Activated CD4-positive, CD25-positive, alpha-beta regulatory T cell (primary cell): Measurements from ENCODE around the gene SCG3.
A peak's percentile ranks its signal among the peaks of the same experiment; 100 is the strongest.

Experiments used
- DNase-seq, 4 experiments: peaks; one replicate each; lab custom pipeline; 2025; lab: John Stamatoyannopoulos, UW

SCG3 gene

DNA sequence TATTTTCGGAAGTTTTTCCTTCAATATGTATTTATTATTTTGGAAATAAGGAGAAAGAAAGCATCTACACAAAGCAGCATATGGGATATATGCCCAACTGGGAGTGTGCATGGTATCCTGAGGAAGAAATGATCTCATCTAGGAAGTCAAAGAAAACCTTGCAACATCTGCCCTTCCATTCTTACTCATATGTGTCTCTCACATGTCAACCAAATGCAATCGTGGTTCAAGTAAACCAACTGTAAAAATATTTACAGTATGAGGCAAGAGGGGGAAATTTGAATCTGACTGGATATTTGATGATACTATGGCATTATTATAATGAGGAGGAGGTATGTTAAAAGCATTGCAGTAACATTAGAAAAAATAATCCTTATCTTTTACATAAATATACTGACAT is 3.2 kb upstream of the SCG3 start:
- DNase-seq, result no peak

DNA sequence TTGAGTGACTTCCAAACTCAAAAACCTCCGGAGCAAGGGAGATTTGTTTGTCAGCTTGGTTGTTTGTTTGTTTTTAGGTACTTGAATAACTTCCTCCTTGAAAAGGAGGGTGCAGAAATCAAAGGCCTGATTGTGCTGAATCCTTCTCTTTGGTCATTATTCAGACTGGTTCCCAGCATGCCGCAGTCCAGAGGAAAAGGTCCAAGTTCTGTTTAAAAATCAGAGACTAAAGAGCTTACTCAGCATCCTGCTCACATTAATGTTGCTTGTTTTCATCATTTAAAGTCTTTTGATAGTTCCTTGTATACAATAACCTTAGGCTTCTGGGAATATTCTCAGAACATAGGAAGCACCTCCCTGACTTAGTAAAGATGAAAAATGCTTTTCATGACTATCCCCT is 982 bp upstream of the SCG3 start:
- no peak for DNase-seq

DNA sequence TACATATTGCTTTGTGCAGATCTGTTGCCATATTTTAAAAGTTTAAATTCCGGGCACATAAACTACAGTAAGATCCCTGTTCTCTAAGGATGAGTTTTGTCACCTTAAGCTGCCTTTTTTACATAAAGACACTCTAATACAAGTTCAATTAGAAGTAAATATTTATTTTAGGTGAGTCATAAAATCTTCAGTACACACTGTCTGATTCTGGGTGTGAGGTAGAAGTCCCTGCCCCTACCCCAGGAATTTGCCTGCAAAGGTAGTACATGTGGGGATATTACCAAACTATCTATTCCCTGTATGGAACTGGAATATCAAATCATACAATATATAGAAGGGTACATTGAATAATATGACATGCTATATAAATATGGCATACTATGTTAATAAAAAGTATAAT is 6.3 kb downstream of the SCG3 start:
- DNase-seq, result no peak

DNA sequence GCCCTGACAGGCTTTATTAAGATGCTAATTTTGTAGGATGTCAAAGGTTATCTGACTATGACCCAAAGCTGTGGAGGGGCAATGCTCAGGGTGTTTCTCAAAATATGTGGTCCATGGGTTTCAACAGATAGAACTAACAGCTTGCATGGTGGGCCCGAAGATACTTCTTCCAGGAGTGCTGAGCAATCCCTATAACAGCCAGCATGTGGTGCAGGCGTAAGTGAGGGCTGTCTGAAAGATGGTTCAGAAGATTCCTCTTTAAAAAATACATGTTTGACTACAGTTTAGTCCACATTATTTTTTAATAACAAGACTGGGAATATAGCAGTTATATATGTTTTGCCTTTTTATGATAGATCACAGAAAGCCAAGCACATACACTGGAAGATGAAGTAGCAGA is 7.6 kb downstream of the SCG3 start:
- no peak for DNase-seq

DNA sequence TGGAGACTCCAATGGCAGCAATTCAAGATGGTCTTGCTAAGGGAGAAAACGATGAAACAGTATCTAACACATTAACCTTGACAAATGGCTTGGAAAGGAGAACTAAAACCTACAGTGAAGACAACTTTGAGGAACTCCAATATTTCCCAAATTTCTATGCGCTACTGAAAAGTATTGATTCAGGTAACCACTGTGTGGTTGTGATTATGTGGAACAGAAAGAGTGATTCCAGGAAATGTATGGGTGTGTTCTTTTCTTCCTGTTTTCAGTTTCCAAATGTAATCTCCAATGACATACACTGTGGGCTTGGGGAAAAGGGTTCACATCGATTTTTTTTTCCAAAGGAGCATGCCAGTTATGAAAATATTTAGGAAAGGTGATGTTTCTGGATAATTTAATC is 10.9 kb downstream of the SCG3 start:
- DNase-seq, result no peak

DNA sequence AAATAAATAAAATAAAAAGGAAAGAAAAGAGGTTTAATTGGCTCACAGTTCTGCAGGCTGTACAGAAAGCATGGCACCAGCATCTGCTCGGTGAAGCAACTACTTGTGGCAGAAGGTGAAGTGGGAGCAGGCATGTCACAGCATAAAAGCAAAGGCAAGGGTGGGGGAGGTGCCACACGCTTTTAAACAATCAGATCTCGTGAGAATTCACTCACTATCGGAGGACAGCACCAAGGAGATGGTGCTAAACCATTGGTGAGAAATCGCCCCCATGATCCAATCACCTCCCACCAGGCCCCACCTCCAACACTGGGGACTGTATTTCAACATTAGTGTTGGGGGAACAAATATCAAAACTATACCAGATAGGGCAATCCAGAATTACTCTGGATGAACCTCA is 15.3 kb downstream of the SCG3 start:
- no peak for DNase-seq

DNA sequence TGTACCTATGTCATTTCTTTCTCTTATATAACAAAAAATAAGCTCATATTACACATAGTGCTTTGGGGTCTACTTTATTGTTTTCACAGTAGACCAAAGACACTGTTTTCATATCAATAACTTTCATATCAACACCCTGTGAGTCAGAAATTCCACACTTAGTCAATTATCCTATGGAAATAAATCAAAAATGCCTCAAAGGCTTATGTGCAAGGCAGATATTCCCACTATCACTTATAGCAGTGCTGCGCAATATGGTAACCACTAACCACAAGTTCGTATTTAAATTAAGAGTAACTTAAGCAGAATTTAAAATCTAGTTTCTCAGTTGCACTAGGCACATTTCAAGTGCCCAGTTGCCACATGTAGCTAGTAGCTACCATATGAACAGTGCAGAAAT is 15.9 kb downstream of the SCG3 start:
- no peak for DNase-seq

DNA sequence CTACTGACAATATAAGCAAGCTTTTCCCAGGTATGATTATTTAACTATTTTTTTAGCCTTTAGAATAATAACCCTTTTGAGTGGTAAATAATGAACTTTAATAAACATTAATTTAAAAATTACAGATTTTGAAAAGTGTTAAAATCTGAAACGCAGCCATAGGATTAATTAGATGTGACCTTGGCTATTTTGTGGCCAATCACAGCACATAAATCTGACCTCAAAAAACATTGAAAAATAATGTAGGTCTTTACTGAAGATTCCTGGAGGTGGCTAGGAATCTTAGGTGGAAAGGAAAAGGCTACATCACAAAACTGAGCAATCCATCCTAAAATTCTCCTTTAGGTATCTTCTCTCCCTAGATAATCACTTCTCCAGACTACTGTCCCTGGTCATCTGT is 18.1 kb downstream of the SCG3 start:
- no peak for DNase-seq

DNA sequence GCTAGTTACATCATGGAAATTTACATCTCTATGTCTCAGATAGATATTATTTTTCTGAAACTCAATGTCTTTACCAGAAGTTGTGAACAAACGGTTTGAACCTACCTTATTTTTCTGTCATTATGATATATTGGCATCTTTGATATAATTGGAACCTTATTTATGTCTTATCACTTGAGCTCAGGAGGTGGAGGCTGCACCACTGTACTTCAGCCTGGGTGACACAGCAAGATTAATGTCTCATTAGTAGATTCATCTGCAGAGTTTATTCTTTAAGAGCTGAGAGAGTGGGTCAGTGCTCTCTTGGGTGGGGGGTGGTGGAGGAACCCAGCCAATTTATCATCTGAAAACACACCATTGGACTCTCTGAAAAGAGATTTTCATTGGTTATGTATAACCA is 21.4 kb downstream of the SCG3 start:
- DNase-seq, result no peak

DNA sequence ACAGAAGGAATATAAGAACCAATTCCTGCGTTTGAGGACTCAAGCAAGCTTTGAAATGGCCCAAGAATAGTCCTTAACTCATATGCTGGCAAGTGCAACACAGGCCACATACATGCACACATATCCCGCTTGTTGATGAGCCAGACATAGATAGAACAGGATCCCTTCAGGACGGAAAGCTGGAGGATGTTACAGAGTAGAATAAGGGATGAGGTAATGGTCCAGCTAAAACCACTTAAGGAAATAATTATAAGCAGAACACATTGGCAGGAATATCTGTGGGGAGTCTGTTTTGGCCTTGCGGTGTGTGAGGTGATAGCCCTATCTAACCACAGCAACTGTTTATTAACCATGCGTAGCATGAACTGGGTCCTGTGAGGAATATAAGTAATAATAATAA is 25.0 kb downstream of the SCG3 start:
- DNase-seq, result no peak

DNA sequence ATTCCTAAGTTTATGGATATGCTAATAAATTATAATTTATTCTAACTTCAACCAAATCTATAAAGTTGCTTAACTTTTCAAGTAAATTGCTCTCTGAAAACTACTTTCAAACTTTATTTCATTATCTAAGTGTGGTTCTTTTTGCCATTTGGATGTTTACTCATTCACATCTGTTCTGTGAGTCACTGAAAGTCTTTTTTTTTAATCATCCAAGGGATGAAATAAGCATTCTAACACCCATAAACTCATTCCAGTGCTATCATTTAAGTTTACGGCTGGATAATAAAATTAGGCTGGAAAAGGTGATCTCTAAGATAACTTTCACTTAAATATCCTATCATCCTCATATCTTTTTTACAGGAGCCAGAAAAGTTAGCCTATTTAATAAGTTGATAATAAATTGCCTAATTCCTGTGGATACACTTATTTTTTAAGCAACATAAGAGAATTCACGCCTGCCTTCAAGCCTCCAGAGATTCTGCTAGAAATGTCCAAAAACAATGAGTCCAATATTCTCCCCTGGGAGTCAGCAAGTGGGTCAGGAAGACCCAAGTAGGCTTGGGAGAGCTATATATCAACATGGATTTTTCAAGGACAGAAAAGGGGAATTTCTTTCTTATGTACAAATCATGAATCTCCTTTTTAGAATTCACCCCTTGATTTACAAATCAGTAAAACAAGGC is 25.8 kb downstream of the SCG3 start:
- no peak for DNase-seq

DNA sequence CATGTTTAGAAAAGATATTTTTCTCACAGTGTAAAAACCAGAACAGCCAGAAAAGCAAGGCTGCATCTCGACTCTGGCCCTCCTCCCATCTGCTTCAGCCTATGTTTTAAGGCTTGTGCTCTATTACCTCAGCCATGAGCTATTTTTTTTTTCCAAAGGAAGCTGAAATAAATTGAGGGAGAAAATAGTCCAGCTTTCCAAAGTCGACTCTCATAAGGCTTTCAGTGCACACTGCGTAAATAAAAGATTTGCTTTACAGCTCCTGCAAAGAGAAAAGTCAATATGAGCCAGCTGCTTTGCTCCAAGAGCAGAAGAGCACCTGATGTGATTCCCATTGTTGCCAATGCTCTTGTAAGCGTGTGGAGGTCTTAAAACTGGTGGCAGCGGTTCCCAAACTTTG is 26.7 kb downstream of the SCG3 start:
- no peak for DNase-seq

DNA sequence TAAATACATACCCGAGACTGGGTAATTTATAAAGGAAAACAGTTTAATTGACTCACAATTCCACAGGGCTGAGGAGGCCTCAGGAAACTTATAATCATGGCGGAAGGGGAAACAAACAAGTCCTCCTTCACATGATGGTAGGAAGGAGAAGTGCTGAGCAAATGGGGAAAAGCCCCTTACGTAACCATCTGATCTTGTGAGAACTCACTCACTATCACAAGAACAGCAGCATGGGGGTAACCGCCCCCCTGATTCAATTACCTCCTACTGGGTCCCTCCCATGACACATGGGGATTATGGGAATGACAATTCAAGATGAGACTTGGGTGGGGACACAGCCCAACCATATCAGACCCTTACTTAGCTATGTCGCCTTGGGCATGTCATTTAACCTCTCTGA is 27.7 kb downstream of the SCG3 start:
- no peak for DNase-seq

DNA sequence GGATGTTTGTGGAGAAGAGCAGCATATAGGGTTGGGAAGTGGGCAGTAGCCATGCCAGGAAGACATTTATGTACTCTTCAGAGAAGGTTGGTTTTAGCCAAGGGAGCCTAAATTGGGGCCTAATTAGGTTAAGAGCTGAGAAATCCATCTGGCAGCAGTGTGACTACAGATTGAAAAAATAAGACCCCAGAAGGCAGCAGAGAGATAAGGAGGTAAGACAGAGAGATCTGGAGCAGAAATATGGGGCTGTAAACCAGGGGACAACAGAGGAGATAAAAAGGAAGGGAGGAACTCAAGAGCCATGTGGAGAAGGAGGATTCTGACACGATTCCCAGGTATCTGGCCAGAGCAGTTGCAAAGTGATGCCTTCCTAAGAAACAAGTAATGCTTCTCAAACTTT is 32.9 kb downstream of the SCG3 start:
- no peak for DNase-seq

DNA sequence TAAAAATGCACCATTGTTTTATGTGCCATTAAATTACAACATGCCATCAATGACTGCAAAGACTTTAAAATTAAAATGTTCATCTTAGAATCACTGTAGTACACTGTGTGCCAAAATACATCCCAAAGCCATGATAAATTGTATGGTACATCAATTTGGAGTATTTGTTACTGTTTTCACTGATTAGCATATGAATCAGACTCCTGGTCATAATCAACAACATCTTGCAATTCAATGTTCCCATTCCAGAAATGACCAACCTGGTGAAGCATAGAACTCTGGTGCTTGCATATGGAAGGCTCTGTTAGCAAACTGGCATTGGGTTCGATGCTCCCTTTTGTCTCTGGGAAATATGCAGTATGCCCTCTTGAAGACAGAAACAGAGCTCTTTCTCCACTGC is 33.6 kb downstream of the SCG3 start:
- no peak for DNase-seq

DNA sequence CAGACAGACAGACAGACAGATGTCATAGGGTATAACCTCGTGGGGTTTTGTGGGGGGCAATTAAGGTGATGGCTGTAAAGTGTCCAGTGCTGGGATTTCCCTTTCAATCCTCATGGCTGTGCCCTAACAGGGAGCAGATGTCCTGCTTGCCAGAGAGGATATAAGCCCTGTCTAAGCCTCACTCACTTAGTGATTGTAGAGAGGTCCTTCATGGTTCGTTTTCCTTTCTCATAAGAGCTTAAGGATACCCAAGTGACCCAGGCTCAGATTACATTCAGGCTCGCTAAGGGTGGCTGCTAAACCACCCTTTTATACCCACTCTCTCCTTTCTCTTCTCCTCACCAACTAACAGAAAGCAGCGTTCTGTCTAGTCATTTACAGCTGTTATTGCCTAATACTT is 36.9 kb downstream of the SCG3 start:
- no peak for DNase-seq

DNA sequence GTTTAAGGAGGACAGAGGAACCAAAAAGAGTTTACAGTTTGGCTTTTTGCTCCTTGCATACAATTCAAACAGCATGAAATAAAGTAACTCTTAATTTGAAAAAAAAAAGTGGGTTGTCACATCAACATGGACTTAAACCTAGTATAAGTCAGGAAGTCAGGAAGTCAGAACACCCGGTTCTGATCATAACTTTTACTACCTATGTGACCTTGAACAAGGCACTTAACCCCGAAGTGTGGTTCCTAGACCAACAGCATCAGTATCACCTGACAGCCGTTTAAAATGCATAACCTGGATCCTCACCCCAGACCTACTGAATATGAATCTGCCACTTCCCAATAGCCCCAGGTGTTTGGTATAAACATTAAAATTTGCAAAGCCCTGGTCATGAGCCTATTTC is 37.4 kb downstream of the SCG3 start:
- DNase-seq, result no peak

DNA sequence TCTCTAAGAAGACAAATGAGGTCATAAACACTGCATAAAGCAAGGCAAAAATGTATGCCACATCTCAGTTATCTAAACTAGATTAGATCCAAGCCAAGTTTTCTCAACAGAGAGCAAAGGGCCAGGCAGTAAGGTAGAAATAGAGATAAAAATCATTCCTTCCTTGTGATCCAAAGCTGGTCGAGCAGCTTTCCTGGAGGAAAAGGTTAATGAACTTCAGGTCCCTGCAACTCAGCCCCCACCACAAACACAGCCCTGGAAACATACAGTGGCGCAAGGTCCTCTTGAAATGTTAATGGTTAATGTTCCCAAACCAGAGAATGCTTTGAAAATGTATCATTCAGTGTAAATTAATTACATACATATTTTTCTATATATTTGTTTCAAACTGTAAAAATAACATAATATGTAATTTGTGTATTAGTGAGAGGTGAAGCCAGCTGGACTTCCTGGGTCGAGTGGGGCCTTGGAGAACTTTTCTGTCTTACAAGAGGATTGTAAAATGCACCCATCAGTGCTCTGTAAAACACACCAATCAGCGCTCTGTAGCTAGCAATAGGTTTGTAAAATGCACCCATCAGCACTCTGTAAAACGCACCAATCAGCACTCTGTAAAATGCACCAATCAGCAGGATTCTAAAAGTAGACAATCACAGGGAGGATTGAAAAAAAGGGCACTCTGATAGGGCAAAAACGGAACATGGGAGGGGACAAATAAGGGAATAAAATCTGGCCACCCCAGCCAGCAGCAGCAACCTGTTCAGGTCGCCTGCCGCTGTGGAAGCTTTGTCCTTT is 39.1 kb downstream of the SCG3 start:
- DNase-seq, result no peak

DNA sequence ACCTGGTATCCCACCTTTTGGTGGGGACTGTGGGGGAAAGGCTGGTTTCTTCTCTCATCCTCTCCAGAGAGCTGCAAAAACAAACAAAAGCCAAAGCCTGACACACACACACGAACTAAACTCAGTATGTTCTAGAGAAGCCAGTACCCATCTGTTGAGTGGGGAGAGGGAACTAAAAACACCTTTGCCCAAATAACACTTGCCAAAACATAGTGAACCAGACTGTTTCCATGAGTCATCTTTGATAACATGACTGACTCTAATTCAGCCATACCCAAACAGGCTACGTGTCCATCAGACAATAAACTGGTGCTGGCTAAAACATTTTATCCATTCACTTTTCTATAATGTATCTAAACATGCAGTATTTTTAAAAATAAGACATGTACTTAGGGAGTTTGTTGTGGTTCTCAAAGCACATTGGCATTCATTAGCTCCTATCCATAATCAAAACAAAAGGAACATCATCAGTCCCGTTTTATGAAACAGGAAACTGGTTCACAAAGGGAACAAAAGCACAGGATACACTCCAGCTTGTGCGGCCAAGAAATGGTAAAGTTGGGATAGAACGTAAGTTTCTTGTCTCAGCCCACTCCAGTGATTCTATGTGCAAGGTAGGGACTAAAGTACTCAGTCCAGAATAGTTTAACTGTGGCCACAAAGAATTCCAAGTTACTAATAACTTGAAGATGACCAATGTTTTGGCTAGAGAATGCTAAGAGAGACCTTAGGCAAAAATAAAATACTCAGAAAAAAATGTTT is 40.1 kb downstream of the SCG3 start:
- DNase-seq, result no peak

DNA sequence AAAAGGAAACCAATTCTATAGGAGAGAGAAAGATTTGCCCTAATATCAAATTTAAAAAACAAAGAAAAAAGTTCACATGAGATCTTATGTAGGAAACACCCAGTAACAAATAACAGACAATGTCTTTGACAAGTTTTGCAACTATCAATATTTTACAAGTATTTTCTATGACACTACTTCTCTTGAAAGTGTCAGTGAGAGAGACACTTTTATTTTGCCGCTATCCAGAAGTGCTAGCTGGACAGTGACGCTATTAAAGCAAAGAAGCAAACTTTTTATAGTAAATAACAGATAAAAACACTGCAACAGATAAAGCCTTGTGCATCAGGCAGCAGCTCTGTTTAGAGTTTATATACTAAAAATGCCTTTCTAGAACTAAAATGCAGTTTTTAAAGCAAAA is 42.9 kb downstream of the SCG3 start:
- DNase-seq, result no peak

DNA sequence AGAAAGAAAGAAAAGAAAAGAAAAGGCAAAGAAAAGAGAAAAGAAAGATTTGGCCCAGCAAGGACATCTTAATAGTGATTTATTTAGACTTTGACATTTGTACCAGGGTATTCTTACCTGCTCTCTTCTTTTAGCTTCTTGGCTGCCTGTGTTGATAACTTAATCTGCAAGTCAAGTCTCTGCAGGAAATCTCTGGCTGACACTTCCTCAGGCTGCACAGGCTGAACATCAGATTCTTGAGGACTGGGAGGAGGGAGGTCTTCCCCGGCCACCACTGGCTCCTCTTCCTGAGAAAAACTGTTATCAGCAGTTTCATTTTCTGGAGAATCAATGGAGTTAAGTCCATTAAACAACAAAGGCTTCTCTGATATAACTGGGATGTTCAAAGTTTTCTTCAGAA is 43.4 kb downstream of the SCG3 start:
- DNase-seq, result no peak

DNA sequence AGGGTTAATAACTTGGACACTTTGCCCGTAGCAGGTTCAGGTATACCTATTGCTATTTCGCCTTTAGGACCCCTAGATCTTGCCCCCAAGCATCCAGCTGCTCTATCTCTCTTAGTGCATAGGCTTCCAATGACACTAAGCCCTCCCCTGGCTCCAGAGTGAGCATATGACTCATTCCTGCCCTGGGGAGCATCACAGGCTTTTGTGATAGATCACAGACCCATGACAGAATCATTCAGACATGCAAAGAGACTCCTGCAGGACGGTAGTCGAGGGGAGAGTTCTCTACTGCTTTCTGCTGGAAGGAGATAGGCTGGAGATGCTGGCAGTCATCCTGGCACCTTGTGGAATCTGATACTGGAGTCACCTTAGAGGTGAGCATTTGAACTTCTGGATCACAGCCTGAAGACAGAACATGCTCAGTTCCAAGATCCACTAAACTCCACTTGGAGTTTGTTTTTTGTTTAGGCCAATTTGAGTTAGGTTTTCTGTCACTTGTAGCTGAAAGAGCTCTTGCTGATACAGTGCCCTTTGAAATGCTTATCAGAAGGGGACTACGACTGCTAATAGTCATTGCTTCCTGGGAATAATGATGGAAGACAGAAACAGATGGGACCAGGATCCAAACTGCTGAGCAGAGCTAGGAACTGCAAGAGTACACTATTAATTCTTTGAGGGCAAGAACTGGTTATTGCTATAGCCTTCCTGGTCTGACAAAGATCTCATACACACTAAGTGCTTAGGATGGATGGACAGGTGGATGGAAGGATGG is 45.2 kb downstream of the SCG3 start:
- DNase-seq, result peak in 1 of 4 experiments; percentile 9
